GM18951 (cell line): ENCODE results near the gene TENM3.

Source experiments
- POLR2A ChIP-seq: IDR thresholded peaks from 4 replicates; pipeline ENCODE4 v1.6.1; 2011; ENCODE audit warnings: mild to moderate bottlenecking; ENCODE audit not compliant: insufficient read length, insufficient read depth; ENCODE audit errors: extremely low read depth
- in situ Hi-C: fragments of 300-500 bp; cut with MboI; formaldehyde crosslinking; loops from one replicate; pipeline ENCODE4 v1.12.0; 2022; ENCODE audit warnings: low sequenced_read_pairs, mixed read lengths, inconsistent platforms; ENCODE audit not compliant: unreplicated experiment

Gene TENM3

GRCh38 chr4:182491719-182492118 lies 248.5 kb downstream of the TENM3 start:
- in situ Hi-C loops, result no loop called here
- TF ChIP-seq POLR2A, result no peak

GRCh38 chr4:182492423-182492822 lies 249.2 kb downstream of the TENM3 start:
- no peak for TF ChIP-seq POLR2A
- in situ Hi-C loops, result no loop called here

- no peak for TF ChIP-seq POLR2A
- in situ Hi-C loops, result no loop called here
Measured at GRCh38 chr4:182493377-182493776, 250.2 kb downstream of the TENM3 start.

- in situ Hi-C loops, result no loop called here
- TF ChIP-seq POLR2A, result no peak
Measured at GRCh38 chr4:182494103-182494502, 250.9 kb downstream of the TENM3 start.

GRCh38 chr4:182495031-182495430 lies 251.8 kb downstream of the TENM3 start:
- no peak for TF ChIP-seq POLR2A
- in situ Hi-C loops, result no loop called here

- in situ Hi-C loops, result no loop called here
- no peak for TF ChIP-seq POLR2A
Measured at GRCh38 chr4:182495645-182496385, 252.6 kb downstream of the TENM3 start.

GRCh38 chr4:182496408-182496807 lies 253.2 kb downstream of the TENM3 start:
- in situ Hi-C loops, result no loop called here
- no peak for TF ChIP-seq POLR2A

GRCh38 chr4:182502064-182502463 lies 258.9 kb downstream of the TENM3 start:
- TF ChIP-seq POLR2A, result no peak
- in situ Hi-C loops, result no loop called here

GRCh38 chr4:182504463-182504862 lies 261.3 kb downstream of the TENM3 start:
- in situ Hi-C loops, result no loop called here
- no peak for TF ChIP-seq POLR2A

GRCh38 chr4:182507805-182508204 lies 264.6 kb downstream of the TENM3 start:
- no peak for TF ChIP-seq POLR2A
- in situ Hi-C loops, result no loop called here

- in situ Hi-C loops, result no loop called here
- TF ChIP-seq POLR2A, result no peak
Measured at GRCh38 chr4:182510836-182511235, 267.6 kb downstream of the TENM3 start.

- in situ Hi-C loops, result no loop called here
- TF ChIP-seq POLR2A, result no peak
Measured at GRCh38 chr4:182513587-182514291, 270.5 kb downstream of the TENM3 start.

GRCh38 chr4:182518421-182518820 lies 275.2 kb downstream of the TENM3 start:
- TF ChIP-seq POLR2A, result no peak
- in situ Hi-C loops, result no loop called here

GRCh38 chr4:182519528-182519927 lies 276.3 kb downstream of the TENM3 start:
- in situ Hi-C loops, result no loop called here
- TF ChIP-seq POLR2A, result no peak
